GM21786 (cell line): ENCODE results near the gene LIPK.
"Not testable (repeated sequence)": the region's sequence is repeated elsewhere in the genome, so short reads cannot be mapped to it uniquely, and the experiment has no call there.

Experiments used
- ATAC-seq: cut with Tn5 transposase; IDR thresholded peaks from one replicate; pipeline ENCODE4 v1.9.1; 2021; ENCODE audit not compliant: unreplicated experiment

The LIPK gene

GRCh38 chr10:88705958-88706357, at the start of gene LIPK:
LIPK (plus strand) TSS chr10:88706249; CDS start chr10:88724544, 18,295 bp downstream.
- ATAC-seq = no peak

GRCh38 chr10:88657901-88658300, 48.1 kb upstream of the LIPK start:
- no peak for ATAC-seq

- ATAC-seq = no peak
Observed at GRCh38 chr10:88659725-88660597, 46.1 kb upstream of the LIPK start.

GRCh38 chr10:88660598-88660884, 45.5 kb upstream of the LIPK start:
- ATAC-seq = no peak

GRCh38 chr10:88661018-88661417, 45.0 kb upstream of the LIPK start:
- no peak for ATAC-seq

- ATAC-seq = no peak
Observed at GRCh38 chr10:88661577-88661976, 44.5 kb upstream of the LIPK start.

GRCh38 chr10:88663153-88663552, 42.9 kb upstream of the LIPK start:
- not testable (repeated sequence) for ATAC-seq

GRCh38 chr10:88664142-88664541, 41.9 kb upstream of the LIPK start, which contains the start of gene LIPF:
LIPF (plus strand) TSS chr10:88664442; CDS start chr10:88667298, 2,856 bp downstream.
- ATAC-seq = no peak

- no peak for ATAC-seq
Observed at GRCh38 chr10:88668465-88668864, 37.6 kb upstream of the LIPK start.

GRCh38 chr10:88670497-88670896, 35.6 kb upstream of the LIPK start:
- ATAC-seq = no peak

GRCh38 chr10:88672041-88672440, 34.0 kb upstream of the LIPK start:
- no peak for ATAC-seq

GRCh38 chr10:88676283-88677060, 29.6 kb upstream of the LIPK start:
- no peak for ATAC-seq

- ATAC-seq = no peak
Observed at GRCh38 chr10:88680958-88681357, 25.1 kb upstream of the LIPK start.

GRCh38 chr10:88682491-88682890, 23.6 kb upstream of the LIPK start:
- no peak for ATAC-seq

- ATAC-seq = no peak
Observed at GRCh38 chr10:88687853-88688467, 18.1 kb upstream of the LIPK start.

- ATAC-seq = no peak
Observed at GRCh38 chr10:88689366-88689765, 16.7 kb upstream of the LIPK start.

- no peak for ATAC-seq
Observed at GRCh38 chr10:88693392-88694020, 12.5 kb upstream of the LIPK start.

- no peak for ATAC-seq
Observed at GRCh38 chr10:88702848-88703597, 3.0 kb upstream of the LIPK start.

- ATAC-seq = no peak
Observed at GRCh38 chr10:88707429-88708155, 1.5 kb downstream of the LIPK start.

GRCh38 chr10:88709361-88709760, 3.3 kb downstream of the LIPK start:
- ATAC-seq = not testable (repeated sequence)
